Measurements from ENCODE around the gene MBP.

- no peak for TF ChIP-seq POLR2AphosphoS5 (IDR thresholded peaks at IDR 0.05; ENCODE audit: low read depth, low read length)
- TF ChIP-seq POLR2A (IDR thresholded peaks at IDR 0.05; ENCODE audit: low read depth, low read length) = no peak
- no peak for TF ChIP-seq TAF1 (IDR thresholded peaks at IDR 0.05; ENCODE audit: borderline replicate concordance, low read depth, low read length)
Observed at GRCh38 chr18:77138270-77138669, 5.7 kb upstream of the MBP start.

All from GM12892 (cell line).